NAMALWA (cell line): ENCODE measurements around the gene PCSK2.

Experiments used
- DNase-seq: peaks from one replicate; pipeline ENCODE4 v3.0.0-alpha.2; 2015; ENCODE audit warnings: low spot score

PCSK2 gene

DNA sequence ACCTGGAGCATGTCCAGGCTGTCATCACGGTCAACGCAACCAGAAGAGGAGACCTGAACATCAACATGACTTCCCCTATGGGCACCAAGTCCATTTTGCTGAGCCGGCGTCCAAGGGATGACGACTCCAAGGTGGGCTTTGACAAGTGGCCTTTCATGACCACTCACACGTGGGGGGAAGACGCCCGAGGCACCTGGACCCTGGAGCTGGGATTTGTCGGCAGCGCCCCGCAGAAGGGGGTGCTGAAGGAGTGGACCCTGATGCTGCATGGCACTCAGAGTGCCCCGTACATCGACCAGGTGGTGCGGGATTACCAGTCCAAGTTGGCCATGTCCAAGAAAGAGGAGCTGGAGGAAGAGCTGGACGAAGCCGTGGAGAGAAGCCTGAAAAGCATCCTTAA is 254.8 kb downstream of the PCSK2 start:
- DNase-seq = no peak

- DNase-seq = no peak
Observed at GRCh38 chr20:17482536-17482935, 255.7 kb downstream of the PCSK2 start.

- DNase-seq = no peak
Observed at GRCh38 chr20:17485017-17485416, 258.2 kb downstream of the PCSK2 start.

DNA sequence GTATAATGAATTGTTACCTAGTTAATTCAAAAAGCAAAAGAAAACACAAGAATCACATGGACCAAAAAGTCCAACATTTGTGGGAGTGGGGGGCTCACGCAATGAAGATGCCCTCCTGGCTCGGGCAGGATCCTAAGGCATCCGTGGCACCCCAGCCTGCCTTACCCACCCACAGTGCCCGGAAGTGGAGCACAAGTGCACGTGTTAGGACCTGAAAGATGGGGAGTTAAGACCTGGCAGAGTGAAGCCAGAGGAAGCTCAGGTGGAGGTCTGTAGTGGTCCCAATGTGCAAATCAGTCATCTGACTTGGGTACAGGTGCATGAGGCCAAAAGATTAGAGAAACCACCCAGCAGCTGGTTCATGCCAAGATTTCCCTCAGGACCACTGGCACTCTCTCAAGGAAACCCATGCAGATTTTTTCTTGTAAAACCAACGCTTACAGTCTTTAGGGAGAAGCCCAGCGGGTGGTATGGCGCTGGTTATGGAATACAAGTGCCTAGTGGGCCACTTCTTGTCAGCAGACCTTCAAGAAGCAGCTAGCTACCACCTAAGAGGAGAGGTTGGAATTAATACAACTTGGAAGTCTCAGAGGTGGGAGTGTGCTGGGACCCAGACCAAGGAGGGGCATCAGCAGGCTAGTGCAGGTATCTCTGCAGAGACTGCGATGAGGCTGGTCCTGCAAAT is 262.2 kb downstream of the PCSK2 start:
- no peak for DNase-seq

DNA sequence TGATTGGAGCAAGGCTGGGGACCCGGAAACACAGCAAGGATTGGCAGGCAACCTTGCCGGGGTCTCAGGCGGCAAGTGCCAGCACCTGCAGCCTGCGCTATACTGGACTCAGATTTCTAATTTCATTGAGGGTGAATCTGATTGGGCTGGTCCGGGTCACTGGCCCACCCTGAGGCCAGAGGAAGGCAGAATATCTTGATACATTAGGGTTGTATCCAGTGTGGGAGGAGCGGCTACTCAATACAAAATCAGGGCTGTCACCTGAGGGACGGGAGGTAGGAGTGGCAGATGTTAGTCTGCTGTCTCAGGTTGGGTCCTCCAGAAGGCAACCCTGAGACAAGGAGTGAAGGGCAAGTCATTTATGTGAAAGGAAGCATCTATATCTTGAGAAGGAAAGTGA is 263.7 kb downstream of the PCSK2 start:
- DNase-seq = no peak

DNA sequence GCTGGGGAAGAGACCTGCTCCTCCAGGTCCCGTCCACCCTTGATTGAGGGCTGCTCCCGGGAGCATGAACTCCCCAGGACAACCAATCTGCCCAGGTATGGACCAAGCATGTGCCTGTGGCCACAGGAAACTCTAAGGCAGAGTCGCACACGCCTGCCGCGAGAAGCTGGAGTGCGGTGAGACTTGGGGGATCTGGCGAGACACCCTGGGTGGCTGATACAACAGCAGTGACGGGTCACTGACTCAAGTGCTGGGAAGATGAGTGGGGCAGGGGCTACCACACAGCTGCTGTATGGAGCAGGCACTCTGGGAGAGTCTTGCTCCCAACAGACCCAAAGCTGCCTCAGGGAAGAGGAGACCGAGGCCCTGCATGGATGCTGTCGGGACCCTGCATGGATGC is 264.2 kb downstream of the PCSK2 start:
- no peak for DNase-seq

DNA sequence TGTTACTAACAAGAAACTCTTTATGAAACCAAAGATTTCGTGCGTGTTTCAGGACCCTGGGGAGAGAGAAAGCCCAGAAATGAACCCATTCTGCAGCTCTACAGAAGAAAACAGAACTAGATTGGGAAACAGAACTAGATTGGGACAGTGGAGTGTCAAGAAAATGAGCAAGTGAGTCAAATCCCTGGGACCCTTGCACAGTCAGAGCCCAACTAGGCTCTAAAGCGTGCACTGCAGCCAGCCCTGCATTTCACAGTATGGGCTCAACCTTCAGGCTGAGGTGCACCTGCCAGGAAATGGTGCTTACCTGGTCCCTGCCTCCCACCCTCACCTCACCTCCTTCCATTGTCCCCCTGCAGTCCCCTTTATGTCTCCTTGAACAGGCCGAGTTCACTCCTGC is 264.6 kb downstream of the PCSK2 start:
- no peak for DNase-seq

- no peak for DNase-seq
Observed at GRCh38 chr20:17493173-17493572, 266.3 kb downstream of the PCSK2 start.

DNA sequence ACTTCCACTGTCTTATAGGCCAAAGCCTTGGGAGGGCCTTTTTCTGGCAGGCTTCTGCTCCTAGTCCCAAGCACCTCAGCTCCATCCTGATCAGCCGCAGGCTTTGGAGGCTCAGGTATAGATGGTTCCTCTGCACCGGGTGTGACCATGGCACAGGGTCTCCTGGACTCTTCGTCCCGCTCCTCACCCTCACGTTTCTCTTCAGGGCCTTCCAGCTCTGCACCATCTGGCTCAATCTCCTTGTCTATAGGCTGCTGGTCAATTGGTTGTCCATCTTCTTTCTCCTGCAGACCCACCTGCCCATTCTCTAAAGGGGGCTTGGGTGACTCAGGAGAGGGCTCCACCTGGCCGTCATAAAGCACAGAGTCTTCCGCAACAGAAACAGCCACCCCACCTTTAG is 267.4 kb downstream of the PCSK2 start:
- no peak for DNase-seq

DNA sequence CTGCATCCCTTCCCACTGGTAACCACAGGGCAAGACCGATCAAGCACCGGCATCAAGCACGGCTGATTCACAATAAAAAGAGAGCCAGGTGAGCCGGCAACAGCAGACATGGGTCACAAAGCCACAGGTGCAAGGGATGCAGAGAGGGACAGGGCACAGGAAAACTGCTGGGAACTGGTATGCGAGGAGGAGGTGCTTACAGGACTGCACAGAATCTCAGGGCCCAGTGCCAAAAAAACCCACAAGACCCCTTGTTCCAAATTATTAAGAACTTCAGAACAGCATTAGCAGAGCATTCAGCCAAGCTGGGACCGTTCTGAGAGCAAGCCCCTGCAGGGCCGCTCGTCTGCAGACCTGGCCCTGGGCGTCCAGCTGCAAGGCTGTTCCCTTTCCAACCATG is 269.0 kb downstream of the PCSK2 start:
- DNase-seq = no peak

DNA sequence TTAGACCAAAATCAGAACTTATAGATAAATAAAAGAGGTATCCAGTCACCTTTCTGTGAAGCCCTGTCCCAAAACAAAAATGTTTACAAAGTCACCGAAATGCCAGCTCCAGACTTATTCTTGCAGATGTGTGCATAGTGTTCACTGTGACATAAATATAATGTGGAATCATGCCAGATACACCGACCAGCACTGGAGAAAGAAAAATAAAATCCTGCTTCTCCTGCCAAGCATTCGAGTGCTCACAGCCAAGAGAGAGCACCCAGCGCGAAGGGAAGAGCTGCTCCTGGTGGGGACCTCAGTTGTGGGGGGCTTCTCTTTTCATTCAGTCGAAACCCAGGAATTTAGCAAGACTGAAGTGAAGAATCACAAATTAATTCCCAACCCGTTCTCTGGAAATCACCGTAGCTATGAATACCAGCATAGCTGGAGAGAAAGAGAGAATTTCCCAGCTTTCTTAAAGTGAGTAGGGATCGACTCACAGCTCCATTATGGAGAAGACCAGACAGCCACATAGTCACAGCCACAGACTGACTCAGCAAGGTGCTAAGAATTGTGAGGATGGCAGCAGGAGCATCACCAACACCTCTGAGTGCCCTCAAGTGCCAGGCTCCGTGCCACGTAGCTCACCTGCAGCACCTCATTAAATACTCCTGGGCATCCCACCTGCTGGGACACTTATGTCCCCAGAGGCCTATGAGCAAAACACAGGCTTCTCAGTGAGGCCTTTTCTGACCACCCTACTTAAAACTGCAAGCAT is 271.2 kb downstream of the PCSK2 start:
- no peak for DNase-seq

DNA sequence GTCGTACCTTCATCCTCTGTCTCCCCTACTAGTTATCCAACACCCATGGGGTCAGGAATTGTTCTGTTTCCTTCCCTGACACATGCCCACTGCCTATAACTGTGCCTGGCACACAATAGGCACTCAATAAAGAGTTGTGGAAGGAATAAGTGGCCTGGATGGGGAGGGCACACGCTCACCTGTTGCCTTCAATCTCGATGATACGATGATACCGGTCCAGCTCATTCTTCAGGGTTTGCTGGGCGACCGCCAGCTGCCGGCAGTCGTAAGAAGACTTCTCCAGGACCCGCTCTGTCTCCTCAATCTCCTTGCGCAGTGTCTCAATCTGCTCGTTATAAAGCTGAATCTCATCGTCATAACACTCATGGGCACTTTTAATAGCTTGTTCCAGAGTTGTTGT is 271.8 kb downstream of the PCSK2 start:
- DNase-seq = no peak

DNA sequence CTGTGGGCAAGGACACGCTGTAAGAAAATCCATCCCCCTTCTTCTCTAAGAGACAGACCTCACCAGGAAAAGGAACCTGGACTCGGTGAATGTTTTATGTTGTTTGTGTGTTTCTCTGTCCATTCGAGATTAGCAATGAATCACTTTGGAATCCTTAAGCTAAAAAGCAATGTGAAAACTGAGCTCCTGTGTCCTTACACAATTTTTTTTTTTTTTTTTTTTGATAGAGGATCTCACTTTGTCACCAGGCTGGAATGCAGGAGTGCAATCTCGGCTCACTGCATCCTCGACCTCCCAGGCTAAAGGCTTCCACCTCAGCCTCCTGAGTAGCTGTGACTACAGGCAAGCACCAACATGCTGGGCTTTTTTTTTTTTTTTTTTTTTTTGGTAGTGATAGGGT is 272.2 kb downstream of the PCSK2 start:
- no peak for DNase-seq

GRCh38 chr20:17500271-17500670 is 273.4 kb downstream of the PCSK2 start:
- DNase-seq = no peak

- DNase-seq = no peak
Observed at GRCh38 chr20:17500826-17501225, 274.0 kb downstream of the PCSK2 start.

GRCh38 chr20:17501701-17502100 is 274.9 kb downstream of the PCSK2 start:
- DNase-seq = no peak

GRCh38 chr20:17502105-17502504 is 275.3 kb downstream of the PCSK2 start:
- no peak for DNase-seq

DNA sequence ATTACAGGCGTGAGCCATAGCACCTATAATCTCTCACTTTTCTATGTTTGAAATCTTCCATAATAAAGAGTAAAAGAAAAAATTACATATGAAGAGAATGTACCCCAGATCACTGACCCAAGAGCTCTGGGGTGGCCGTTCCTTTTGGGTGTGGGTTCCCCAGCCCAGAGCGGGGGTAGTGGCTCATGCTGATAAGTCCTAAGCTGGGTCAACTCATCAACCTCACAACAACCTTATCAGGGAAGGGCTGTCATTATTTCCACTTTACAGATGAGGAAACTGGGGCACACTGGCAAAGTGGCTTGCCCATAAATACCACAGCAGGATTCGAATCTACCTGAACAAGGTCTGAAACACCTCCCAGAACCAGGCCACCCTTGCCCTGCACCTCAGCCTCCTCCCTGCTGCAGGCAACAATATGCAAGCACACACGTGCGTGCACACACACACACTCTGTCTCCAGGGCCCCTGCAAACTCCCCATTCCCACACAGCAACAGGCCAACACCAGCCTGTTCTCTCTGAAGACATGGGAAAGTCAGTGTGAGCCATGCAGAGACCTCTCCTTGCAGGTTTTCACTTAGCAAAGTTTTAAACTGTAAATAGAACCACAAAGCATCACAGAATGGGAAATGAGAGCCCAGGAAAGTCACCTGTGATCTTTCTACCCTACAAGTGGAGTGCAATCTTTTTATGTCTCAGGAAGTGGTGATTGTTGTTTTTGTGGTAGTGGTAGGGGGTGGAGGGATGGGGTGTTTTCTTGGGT is 276.6 kb downstream of the PCSK2 start:
- no peak for DNase-seq

- DNase-seq = no peak
Observed at GRCh38 chr20:17504066-17504897, 277.4 kb downstream of the PCSK2 start.

DNA sequence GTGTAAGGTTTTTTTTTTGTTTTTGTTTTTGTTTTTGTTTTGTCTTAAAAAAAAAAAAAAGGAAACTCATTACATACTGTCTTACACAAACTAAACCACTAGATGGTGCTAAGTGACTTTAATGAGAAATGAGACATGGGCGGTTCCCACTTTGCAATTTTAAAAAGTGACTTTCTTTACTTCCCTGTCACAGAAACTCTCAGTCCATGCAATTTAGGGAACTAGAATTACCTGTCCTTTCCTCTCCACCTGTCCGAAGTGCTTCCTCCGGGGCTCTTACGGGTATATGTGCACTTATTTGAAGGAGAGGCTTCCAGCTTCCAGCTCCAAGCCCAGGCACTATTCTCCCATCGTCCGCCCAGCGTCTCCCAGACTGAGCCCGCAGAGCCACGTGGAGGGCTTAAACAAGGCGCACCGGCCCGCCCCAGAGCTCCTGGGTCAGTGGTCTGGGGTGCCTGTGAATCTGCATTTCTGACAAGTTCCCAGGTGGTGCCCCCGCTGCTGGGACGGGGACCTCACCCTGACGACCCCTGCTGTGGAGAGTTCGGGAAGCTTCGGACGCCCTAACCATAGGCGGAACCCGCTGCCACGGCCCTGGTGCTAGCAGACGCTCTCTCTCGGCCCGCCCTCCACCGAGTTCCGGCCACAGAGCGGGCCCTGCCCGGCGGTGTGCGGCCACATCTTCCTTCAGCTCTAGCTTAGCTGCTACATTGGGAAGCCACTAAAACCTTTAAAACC is 278.2 kb downstream of the PCSK2 start:
- peak; percentile 82 for DNase-seq
